K562 (cell line): ENCODE data around the gene HECW1. TPM values are rescaled to one million over a fixed set of nuclear protein-coding genes. Genes with fewer than 3 reads are reported as not detected.

Source experiments
- ATAC-seq: fragments of 200-7000 bp; cut with Tn5 transposase; 3 replicates; pipeline ENCODE4 v1.9.1; 2020; ENCODE audit warnings: moderate library complexity
- BruUV-seq: library from RNA; stranded (reverse); fragments of 400-500 nt; replicated peaks from 2 replicates; lab custom pipeline; 2021; lab: Mats Ljungman, UMichigan
- CTCF ChIA-PET: fragments of 300-600 bp; formaldehyde crosslinking; extraction: SDS; loops from one replicate; lab custom pipeline; 2021; ENCODE audit warnings: low intra/inter-chr PET ratio; lab: Yijun Ruan, JAX
- POLR2A ChIA-PET: fragments of 300-600, 350-650 bp; sonication (Branson Sonifier 250); formaldehyde crosslinking; extraction: SDS; loops from one replicate; lab custom pipeline; 2021; ENCODE audit warnings: antibody characterized with exemption, inconsistent platforms; lab: Yijun Ruan, JAX
- DNase-seq, 4 experiments: peaks; one replicate each; pipeline versions ENCODE4 v3.0.0 to v3.0.0-alpha.2; 2011 to 2018; ENCODE audit warnings: low spot score in 3 of 4, mixed read lengths in 3 of 4; ENCODE audit errors: extremely low read depth in 1 of 4
- FAIRE-seq: peaks from 2 replicates; lab custom pipeline; 2011; peaks lifted over from hg19 to GRCh38; lab: Jason Lieb, UNC
- H2AFZ ChIP-seq: 2 replicates; pipeline ENCODE4 v1.6.0; 2011; ENCODE audit warnings: low read depth, low read length, control low read depth, inconsistent platforms
- H3K27ac ChIP-seq: fragments of 200-600 bp; 3 replicates; pipeline ENCODE4 v1.8.0; 2011; ENCODE audit warnings: low read depth, mild to moderate bottlenecking, control low read depth, inconsistent platforms, low read length, moderate library complexity, mixed read lengths; ENCODE audit errors: extremely low read depth
- H3K27me3 ChIP-seq, 2 experiments: fragments of 300-600 bp in 1 of 2; 2 replicates in 1 of 2; 3 replicates in 1 of 2; pipeline versions ENCODE4 v1.6.0 to v1.8.0; 2011; ENCODE audit warnings: inconsistent platforms in 2 of 2, low read length in 2 of 2, mild to moderate bottlenecking in 1 of 2, mixed read lengths in 1 of 2, moderate library complexity in 1 of 2; ENCODE audit not compliant: control insufficient read depth in 2 of 2, insufficient read depth in 2 of 2
- H3K36me3 ChIP-seq: fragments of 300-600 bp; 3 replicates; pipeline ENCODE4 v1.8.0; 2011; ENCODE audit warnings: mild to moderate bottlenecking, low read length, inconsistent platforms; ENCODE audit not compliant: control insufficient read depth, insufficient read depth
- H3K4me1 ChIP-seq, 2 experiments: fragments of 200-600 bp in 1 of 2; replicated peaks in 1 of 2; 2 replicates in 1 of 2; 3 replicates in 1 of 2; pipeline versions ENCODE4 v1.5.1 to v1.8.0; 2011; ENCODE audit warnings: inconsistent platforms in 2 of 2, low read length in 2 of 2, mild to moderate bottlenecking in 1 of 2, mixed read lengths in 1 of 2, moderate library complexity in 1 of 2; ENCODE audit not compliant: control insufficient read depth in 2 of 2, insufficient read depth in 2 of 2
- H3K4me2 ChIP-seq: 2 replicates; pipeline ENCODE4 v1.6.1; 2011; ENCODE audit warnings: low read length, control low read depth, inconsistent platforms, mixed read lengths; ENCODE audit not compliant: insufficient read depth
- H3K4me3 ChIP-seq: fragments of 200-600 bp; sonication (generic), shearing (Covaris generic); 2 replicates; pipeline ENCODE4 v1.5.1; 2016; ENCODE audit warnings: control low read depth, inconsistent platforms
- H3K79me2 ChIP-seq: fragments of 200-600 bp; 3 replicates; pipeline ENCODE4 v1.8.0; 2011; ENCODE audit warnings: low read length, inconsistent platforms; ENCODE audit not compliant: control insufficient read depth, insufficient read depth
- H3K9ac ChIP-seq, 2 experiments: 2 replicates each; pipeline versions ENCODE4 v1.6.0 to v1.6.1; 2011; ENCODE audit warnings: low read depth in 2 of 2, low read length in 2 of 2, control low read depth in 1 of 2, inconsistent platforms in 1 of 2, mild to moderate bottlenecking in 1 of 2, mixed read lengths in 1 of 2; ENCODE audit not compliant: insufficient read depth in 1 of 2
- H3K9me1 ChIP-seq: one replicate; pipeline ENCODE4 v1.6.0; 2011; ENCODE audit warnings: inconsistent platforms, mild to moderate bottlenecking, low read length, moderate library complexity; ENCODE audit not compliant: control insufficient read depth, insufficient read depth
- H3K9me3 ChIP-seq: replicated peaks from 2 replicates; pipeline ENCODE4 v1.5.1; 2011; ENCODE audit warnings: low read depth, low read length, inconsistent platforms; ENCODE audit not compliant: control insufficient read depth, insufficient read depth
- H4K20me1 ChIP-seq: replicated peaks from 2 replicates; pipeline ENCODE4 v1.6.1; 2011; ENCODE audit warnings: low read length, inconsistent platforms, mixed read lengths; ENCODE audit not compliant: control insufficient read depth, insufficient read depth
- PTTG1 ChIP-seq: fragments of 450-650 bp; IDR thresholded peaks from 2 replicates; pipeline ENCODE4 v1.6.1; 2016; ENCODE audit warnings: low read depth, mild to moderate bottlenecking, missing genetic modification characterization, missing compliant biosample characterization
- RFX5 ChIP-seq: IDR thresholded peaks from 2 replicates; pipeline ENCODE4 v1.6.1; 2011; ENCODE audit warnings: low read depth, mild to moderate bottlenecking, improper control_type of control experiment, low read length
- SMC3 ChIP-seq: conservative IDR thresholded peaks from 2 replicates; pipeline ENCODE4 v1.6.1; 2011; ENCODE audit warnings: low read depth, low read length, improper control_type of control experiment; ENCODE audit not compliant: insufficient read depth
- TAF9B ChIP-seq: fragments of 450-650 bp; IDR thresholded peaks from 2 replicates; pipeline ENCODE4 v1.6.1; 2018; ENCODE audit warnings: mild to moderate bottlenecking; ENCODE audit not compliant: partially characterized antibody
- THRB ChIP-seq: fragments of 450-650 bp; formaldehyde crosslinking; conservative IDR thresholded peaks from 2 replicates; pipeline ENCODE4 v1.4.0; 2022; ENCODE audit warnings: mild to moderate bottlenecking, missing genetic modification characterization
- WGBS: fragments of 100-300 bp; shearing (Covaris generic); methylation state at CpG from one replicate; pipeline ENCODE4 v1.1.6; 2016; ENCODE audit warnings: low coverage, mixed read lengths; ENCODE audit not compliant: insufficient coverage; ENCODE audit errors: missing lambda C conversion rate; 5-methylcytosine and 5-hydroxymethylcytosine counted together
- in situ Hi-C: fragments of 300-500 bp; cut with MboI; formaldehyde crosslinking; loops from 4 replicates; pipeline ENCODE4 v1.15.0; 2018; ENCODE audit warnings: inconsistent platforms, mixed read lengths
- intact Hi-C: fragments of 100-400 bp; cut with micrococcal nuclease; formaldehyde crosslinking; loops from 2 replicates; pipeline ENCODE4 v1.14.2; 2022
- polyA plus RNA-seq, 8 experiments: library from polyadenylated mRNA; depleted of rRNA in 4 of 8; stranded (reverse) in 5 of 8; unstranded in 3 of 8; fragments of >200 nt; fragmentation: Nextera tagmentation in 2 of 8; fragmentation: Illumina TruSeq in 1 of 8; extraction: Ambion mirVana in 2 of 8; extraction: Trizol in 1 of 8; gene quantifications; 2 replicates each; pipeline versions ENCODE4 v1.2.1 to v1.2.3, GENCODE V29; 2011 to 2014; ENCODE audit warnings: inconsistent platforms in 1 of 8, missing spikeins in 1 of 8
- total RNA-seq, 7 experiments: library from RNA; depleted of rRNA in 6 of 7; stranded (reverse); fragments of >200 nt in 6 of 7; fragmentation: Illumina TruSeq in 2 of 7; extraction: Trizol in 2 of 7; gene quantifications; 2 replicates each; pipeline versions ENCODE4 v1.2.1 to v1.2.3, GENCODE V29; 2011 to 2021; ENCODE audit warnings: low replicate concordance in 1 of 7
- TF ChIP-seq, protein P1 (sequence below), 2 experiments: fragments of 450-650 bp in 1 of 2; sonication (generic) in 1 of 2; formaldehyde crosslinking; conservative IDR thresholded peaks; 2 replicates each; pipeline versions ENCODE4 v1.4.0 to v1.8.1; 2020 to 2022; ENCODE audit warnings: mild to moderate bottlenecking in 1 of 2, missing genetic modification reagents in 1 of 2

HECW1 gene
- total and polyA plus RNA-seq, 9 of the 15 experiments (the other 6 are each of a cell fraction or from before 2014, with no cell fraction given): 0.07 to 0.31 (median 0.13) TPM; not detected in 4

- Histone ChIP-seq H3K4me2 (no peak overlapping the region), H3K9me1 (no peaks in the 10 kb centered on the region), H3K36me3 (no peaks in the 10 kb centered on the region), H3K4me1 (no peaks in the 10 kb centered on the region), H4K20me1 (no peaks in the 10 kb centered on the region), H3K4me3 (no peak overlapping the region), H3K9me3 (no peaks in the 10 kb centered on the region), H2AFZ (no peak overlapping the region), H3K9ac (no peak overlapping the region), H3K79me2 (no peaks in the 10 kb centered on the region), H3K27ac (no peak overlapping the region)
- WGBS: 3% methylated on average over 2 of the region's 2 CpGs
- ChIA-PET POLR2A (no interaction called here), CTCF (no interaction called here)
- in situ Hi-C loops: no loop called here
- DNase-seq (no peak), FAIRE-seq (no peak), ATAC-seq (no peak)
- TF ChIP-seq TAF9B (no peak), RFX5 (no peak), THRB (CRISPR knock-in tag) (no peak), PTTG1 (tag) (no peak), SMC3 (no peak)
- TF ChIP-seq, protein P1, sequence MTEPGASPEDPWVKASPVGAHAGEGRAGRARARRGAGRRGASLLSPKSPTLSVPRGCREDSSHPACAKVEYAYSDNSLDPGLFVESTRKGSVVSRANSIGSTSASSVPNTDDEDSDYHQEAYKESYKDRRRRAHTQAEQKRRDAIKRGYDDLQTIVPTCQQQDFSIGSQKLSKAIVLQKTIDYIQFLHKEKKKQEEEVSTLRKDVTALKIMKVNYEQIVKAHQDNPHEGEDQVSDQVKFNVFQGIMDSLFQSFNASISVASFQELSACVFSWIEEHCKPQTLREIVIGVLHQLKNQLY (CRISPR knock-in tag; conservative IDR thresholded peaks at IDR 0.05): no peak
- TF ChIP-seq, all 486 proteins: peak for 0
- no TSS peak for BruUV-seq
- intact Hi-C loops: no loop called here
- H3K27me3 ChIP-seq: no peaks in the 10 kb centered on the region
These were observed 282.9 kb downstream of the HECW1 start for GRCh38 chr7:43395351-43395750.
